GM21528 (cell line): ENCODE measurements around the gene SIGLEC11.
A peak's percentile ranks its signal among the peaks of the same experiment; 100 is the strongest.
"Not testable (repeated sequence)": the region's sequence is repeated elsewhere in the genome, so short reads cannot be mapped to it uniquely, and the experiment has no call there.

Experiments
- ATAC-seq: cut with Tn5 transposase; IDR thresholded peaks from one replicate; pipeline ENCODE4 v1.9.1; 2021; ENCODE audit warnings: mild to moderate bottlenecking, moderate library complexity; ENCODE audit not compliant: unreplicated experiment, low FRiP score

SIGLEC11 gene

DNA sequence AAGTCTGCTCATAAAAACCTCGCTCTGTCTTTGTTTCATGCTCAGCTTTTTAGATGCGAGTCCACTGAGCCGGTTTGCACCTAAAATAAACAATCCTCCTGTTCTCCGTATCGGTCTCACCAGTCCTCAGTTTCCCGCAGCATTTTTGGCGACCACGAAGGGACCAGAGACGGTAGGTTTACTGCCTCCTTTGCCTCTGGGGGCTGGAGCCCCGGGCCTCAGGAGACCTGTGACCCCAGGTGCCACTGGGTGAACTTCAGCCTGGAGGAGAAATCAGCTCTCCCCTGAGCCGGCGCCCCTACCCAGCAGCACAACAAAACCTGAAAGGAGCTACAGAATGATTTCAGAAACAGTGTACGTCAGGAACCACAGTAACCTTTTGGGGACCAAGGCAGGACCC is 8.1 kb downstream of the SIGLEC11 start:
- ATAC-seq: no peak

DNA sequence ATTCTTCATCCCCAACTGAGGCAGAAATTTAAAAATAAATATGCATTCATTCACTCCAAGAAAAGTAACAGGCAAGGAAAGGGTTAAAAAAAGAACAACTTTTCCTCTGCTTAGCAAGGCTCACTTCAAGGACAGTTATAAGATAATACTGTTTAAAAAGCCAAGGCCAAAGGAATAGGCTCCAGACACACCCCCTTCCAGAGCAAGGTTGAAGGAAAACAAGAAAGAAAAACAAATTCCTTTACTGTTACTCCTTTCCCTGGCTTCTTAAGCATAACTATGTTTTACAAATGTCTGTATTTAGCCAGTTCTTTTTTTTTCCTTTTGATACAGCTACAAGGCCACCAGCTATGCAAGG is 8.5 kb downstream of the SIGLEC11 start:
- no peak for ATAC-seq

DNA sequence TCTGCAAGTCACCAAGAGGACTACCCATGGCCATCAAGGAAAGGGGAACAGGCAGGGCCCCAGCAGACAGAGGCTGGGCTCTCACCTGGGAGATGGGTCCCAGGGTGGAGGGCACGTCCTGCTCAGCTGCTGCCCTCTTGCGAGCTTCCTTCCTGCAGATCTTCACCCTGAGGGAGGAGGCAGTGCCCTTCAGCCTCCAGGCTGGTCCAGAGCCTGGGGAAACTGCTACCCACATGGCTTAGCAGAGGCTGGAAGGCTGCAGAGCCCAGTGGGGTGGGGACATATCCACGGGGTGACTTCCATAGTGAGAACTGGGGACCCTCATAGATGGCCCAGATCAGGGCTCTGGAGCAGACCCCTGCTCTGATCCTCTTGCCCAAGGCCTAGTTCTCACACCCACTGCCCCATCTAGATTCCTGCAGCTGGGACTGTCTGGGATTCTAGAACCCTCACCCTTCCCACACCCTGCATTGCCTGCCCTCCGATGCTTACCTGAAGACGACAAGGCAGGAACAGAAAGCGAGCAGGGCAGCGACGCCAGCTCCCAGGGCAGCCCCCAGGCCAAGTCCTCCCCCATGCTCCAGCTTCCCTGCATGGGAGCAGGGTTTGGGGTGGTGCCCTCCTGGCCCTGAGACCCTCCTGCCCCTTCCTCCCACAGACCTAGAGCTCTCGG is 9.0 kb downstream of the SIGLEC11 start:
- ATAC-seq: no peak

DNA sequence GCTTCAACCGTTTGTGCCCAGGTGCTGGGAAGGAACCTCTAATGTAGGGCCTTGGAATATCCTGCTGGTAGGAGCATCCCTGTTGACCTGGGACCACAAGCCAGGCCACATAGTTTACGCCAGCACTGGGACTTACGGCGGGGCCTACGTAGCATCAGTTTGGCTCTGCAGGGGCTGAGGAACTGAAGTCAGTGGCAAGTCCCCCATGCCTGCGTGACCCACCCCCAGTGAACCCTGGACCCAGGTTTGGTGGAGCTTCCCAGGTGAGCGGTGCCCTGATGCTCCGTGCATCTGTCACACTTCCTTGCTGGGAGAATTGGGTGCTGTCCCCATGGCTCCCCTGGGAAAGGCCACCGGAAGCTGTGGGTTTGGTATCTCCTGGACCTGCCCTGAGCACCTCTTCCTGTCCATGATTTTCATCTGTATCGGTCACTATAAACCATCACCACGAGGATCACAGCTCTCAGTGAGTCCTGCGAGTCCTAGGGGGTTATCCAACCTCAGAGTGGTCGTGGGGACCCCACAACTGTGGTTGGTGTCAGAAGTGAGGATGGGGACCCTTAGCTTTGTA is 9.9 kb downstream of the SIGLEC11 start:
- no peak for ATAC-seq

DNA sequence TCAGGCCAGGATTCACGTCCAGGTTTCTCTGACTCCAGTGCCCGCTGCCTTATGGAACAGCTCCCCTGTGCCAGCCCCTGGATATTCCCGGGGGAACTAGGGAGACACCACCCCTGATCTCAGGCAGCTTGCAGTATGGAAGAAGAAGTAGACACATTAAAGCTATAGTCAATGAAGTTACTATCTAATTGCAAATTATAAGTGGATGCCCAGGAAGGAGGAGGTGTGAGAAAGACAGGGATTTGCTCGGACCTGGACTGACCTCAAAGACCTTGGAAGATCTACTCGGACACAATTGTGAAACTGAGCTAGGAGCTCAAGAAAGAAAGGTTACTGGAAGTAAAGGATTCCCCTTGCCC is 10.4 kb downstream of the SIGLEC11 start:
- no peak for ATAC-seq

DNA sequence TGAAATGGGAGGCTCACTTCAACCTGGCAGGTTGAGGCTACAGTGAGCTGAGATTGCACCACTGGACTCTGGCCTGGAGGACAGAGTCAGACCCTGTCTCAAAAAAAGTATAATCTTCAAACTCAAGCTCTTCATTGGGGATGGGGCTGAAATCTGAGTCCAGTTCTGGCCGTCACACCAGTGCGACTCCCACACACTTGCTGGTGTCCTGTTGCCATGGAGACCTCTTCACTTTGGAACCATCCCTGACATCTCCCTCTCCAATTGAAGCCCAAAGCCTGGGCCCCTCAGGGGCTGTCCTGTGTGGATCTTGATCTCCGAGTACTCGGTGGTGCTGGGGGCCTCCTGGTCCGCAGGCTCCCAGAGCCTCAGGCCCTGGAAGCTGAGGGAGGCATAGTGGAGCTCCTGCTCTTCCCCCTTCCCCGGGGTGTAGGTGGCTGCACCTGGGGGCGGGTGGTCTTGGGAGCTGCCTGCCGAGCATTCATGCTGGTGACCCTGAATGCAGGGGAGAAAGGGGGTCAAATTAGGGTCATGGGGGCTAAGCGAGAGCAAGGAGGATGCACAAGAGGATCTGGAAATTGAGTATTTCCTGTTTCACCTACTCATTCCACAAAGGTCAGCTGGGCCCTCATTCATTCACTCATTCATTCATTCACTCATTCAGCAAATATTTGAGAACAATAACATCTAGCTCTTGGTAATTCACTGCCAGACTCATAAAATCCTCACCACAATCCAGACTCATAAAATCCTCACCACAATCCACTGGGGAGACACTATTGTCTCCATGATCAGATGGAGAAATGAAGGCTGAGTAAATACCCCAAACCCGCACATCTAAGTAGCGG is 11.0 kb downstream of the SIGLEC11 start:
- no peak for ATAC-seq

DNA sequence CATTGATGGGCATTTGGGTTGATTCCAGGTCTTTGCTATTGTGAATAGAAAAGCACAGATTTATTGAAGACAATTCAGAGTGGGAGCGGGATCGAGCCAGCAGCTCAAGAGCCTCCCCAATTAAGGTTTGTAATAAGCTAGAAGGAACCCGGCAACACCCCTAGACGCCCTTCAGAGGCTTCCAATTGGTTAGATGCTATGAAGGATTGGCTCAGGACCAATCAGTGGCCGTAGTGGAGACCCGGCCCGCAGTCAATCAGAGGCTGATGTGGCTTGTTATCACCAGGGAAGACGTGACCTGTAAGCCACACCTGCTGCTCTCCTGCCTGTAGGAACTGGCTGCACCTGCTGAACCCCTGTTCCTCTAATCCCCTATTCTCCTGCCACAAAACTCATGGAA is 14.6 kb downstream of the SIGLEC11 start:
- ATAC-seq: no peak

DNA sequence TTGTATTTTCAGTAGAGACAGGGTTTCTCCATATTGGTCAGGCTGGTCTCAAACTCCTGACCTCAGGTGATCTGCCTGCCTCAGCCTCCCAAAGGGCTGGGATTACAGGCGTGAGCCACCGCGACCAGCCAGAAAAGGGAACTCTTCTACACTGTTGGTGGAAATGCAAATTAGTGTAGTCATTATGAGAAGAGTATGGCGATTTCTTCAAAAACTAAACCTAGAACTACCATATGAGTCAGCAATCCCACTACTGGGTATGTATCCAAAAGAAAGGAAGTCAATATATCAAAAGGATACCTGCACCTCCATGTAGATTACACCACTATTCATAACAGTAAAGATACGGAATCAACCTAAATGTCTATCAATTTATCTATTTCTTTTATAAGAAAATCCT is 16.4 kb downstream of the SIGLEC11 start:
- ATAC-seq: not testable (repeated sequence)

DNA sequence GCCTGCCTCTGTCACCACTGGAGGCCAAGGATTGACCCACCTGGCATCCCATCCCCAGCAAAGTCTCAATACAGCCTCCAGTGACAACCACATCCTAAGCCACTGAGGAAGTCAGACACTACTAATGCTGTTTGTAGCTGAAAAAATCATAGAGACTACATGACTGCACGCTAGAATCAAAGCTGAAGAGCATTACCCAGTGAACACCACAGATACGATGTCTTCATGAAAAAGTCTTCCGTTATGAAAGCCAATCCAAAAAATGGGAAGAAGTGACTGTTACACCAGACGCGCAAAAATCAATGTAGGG is 20.5 kb downstream of the SIGLEC11 start:
- no peak for ATAC-seq

DNA sequence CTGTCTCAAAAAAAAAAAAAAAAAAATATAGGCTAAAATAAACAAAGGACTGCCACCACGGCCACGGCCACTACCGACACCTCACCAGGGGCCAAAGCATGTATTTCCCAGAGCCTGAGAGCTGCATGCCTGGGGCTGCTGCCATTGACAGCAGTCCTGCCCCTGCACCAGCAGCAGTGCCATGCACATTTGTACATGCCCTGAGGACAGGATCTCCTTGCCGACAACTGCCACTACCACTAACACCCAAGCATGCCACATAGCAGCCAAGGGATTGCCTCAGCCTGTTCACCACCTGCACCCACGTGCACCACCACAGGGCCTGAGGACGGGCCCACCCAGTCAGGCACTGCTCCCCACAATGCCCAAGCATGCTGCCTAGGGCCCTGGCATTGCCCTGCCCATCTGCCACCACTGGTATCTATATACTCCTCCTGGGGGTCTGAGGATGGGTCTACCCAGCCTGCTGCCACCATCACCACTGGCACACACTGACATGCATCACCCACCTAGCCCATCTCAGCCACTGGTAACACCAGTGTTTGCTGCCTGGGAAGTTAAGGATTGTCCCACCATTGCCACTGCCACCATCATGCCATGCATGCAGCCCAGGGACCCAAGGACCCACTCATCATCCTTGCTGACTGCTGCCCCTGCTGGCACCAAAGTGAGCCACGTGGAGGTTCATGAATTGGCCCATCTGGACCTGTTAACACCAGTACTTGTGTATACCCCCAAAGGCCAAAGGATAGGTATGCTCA is 21.1 kb downstream of the SIGLEC11 start:
- no peak for ATAC-seq

DNA sequence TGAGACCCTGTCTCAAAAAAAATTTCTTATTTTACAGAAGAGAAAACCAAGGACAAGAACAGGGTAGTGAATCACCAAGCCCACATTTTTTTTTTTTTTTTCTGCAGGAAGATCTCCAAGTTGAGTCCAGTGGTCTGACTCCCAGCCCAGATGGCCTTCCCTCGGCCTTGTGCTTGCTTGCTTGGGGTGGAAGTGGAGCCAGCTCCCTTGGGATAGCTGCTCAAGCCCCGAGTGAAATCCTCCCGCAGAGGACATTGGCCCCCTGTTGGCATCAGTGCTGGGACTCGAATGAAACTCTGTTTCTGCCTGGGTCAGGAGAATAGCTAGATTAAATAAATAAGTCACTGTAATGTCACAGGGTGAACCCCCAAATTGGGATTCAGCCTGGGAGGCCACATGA is 22.3 kb downstream of the SIGLEC11 start:
- ATAC-seq: no peak

DNA sequence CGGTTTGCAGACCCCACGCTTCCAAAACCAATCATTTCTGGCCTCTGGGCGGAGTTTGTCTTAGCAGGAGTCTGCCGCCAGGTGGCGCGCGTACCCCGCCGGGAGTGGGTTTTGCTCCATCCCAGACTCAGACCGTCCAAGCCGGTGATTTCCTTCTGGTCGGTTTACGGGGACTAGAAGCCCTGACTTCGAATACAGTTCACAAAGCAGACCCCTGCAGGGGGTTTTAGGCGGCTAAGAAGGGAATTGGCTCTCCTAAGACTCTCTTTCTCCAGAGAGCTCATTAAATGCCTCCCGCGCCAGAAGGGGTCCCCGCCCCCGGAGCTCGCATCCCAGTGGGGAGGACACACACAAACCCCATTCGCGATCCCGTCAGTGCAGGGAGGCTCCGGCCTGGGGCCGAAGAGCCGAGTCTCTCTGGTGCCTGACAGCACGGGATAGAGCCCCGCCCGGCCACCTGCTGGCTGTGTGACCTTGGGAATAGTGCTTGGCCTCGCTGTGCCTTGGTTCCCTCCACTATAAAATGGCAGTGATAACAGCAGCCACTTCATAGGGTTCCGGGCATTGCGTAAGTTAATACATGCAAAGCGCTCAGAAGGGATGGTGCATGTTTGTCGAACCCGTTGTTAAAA is 23.1 kb downstream of the SIGLEC11 start:
- no peak for ATAC-seq

DNA sequence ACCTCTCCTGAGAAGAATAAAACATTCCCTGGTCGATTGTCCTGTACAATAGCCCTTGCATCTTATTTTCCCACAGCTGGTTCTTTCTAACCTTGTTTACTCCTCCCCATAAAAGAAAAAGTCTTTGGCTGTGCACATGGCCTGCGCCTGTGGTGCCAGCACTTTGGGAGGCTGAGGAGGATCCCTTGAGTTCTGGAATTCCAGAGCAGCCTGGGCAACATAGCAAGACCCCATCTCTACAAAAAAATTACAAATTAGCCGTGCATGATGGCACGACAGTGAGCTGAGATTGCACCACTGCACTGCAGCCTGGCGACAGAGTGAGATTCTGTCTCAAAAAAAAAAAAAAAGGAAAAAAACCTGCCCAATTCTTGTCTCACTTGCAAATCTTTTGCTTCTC is 24.4 kb downstream of the SIGLEC11 start:
- ATAC-seq: no peak

DNA sequence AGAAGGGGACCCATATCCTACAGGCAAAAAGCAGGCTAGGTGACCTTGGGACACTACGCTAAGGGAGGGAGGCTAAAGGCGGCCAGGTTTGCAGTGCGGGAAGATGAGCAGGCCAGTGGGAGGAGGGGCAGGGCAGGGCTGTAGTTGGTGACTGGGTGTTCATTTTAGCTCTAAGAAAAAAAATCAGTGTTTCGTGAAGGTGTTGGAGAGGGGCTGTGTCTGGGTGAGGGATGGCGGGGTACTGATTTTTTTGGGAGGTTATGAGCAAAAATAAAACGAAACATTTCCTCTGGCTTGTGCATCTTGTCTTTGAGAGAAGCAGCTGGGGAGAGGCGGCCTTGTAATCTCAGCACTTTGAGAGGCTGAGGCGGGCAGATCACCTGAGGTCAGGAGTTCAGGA is 27.3 kb downstream of the SIGLEC11 start:
- no peak for ATAC-seq

DNA sequence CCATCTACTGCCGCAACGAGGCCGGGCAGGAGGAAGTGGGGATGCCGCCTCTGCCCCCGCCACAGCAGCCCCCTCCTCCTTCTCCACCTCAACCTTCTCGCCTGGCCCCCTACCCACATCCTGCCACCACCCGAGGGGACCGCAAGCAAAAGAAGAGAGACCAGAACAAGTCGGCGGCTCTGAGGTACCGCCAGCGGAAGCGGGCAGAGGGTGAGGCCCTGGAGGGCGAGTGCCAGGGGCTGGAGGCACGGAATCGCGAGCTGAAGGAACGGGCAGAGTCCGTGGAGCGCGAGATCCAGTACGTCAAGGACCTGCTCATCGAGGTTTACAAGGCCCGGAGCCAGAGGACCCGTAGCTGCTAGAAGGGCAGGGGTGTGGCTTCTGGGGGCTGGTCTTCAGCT is 28.2 kb downstream of the SIGLEC11 start:
- ATAC-seq: no peak

DNA sequence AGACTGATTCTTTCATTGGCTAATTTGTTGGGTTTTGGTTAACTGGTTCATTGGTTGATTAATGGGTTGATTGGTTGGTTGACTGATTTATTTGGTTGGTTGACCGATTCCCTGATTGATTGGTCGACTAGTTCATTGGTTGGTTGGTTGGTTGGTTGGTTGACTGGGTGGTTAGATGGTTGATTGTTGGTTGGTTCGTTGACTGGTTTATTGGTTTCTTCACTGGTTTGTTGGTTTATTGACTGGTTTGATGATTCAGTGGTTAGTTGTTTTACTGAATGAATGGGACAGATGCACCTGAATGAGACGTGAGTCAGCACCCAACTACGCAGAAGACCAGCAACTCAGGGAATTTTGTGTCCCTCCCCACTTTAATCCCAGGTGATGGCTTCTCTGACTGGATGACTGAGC is 28.9 kb downstream of the SIGLEC11 start:
- no peak for ATAC-seq

DNA sequence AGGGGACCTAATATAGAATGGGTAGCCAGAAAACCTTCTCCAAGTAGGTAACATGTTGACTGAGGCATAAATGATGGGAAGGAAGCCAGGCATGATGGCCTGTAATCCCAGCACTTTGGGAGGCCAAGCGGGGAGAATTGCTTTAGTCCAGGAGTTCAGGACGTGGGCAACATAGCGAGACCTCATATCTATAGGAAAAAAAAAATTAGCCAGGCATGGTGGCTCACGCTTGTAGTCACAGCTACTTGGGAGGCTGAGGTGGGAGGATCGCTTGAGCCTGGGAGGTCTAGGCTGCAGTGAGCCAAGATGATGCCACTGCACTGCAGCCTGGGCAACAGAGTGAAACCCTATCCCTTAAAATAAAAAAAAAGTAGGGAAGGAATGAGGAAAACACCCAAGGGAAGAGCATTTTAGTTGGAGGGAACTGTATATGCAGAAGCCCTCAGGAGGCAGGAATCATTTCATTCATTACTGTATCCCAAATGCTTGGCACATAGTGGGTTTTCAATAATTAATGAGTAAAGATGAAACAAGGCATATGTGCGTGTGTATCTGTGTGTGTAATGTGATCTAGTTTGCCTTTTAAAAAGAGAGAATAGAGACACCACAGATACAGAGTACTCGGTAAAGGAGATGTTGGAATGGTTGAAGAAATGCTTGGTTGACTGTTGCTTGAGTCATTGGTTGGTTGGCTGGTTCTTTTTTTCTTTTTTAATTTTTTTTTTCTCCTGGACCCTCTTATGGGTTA is 29.5 kb downstream of the SIGLEC11 start:
- no peak for ATAC-seq

DNA sequence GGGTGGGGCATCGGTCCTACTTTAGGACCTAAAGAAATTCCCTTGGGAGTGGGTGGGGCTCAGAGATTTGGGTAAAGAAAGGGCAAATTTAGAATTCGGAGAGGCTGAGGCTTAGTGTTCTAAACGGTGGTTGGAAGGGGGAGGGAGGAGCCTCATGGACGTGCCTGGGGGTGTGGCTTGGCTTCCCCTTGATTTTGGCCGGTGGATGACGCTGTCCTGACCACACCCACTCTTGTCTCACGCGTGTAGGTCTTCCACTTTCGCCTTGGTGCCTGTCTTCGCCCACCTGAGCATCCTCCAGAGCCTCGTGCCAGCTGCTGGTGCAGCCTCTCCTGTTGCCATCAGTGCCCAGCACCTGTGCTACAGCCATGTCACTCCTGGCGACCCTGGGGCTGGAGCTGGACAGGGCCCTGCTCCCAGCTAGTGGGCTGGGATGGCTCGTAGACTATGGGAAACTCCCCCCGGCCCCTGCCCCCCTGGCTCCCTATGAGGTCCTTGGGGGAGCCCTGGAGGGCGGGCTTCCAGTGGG is 30.4 kb downstream of the SIGLEC11 start:
- ATAC-seq: no peak

DNA sequence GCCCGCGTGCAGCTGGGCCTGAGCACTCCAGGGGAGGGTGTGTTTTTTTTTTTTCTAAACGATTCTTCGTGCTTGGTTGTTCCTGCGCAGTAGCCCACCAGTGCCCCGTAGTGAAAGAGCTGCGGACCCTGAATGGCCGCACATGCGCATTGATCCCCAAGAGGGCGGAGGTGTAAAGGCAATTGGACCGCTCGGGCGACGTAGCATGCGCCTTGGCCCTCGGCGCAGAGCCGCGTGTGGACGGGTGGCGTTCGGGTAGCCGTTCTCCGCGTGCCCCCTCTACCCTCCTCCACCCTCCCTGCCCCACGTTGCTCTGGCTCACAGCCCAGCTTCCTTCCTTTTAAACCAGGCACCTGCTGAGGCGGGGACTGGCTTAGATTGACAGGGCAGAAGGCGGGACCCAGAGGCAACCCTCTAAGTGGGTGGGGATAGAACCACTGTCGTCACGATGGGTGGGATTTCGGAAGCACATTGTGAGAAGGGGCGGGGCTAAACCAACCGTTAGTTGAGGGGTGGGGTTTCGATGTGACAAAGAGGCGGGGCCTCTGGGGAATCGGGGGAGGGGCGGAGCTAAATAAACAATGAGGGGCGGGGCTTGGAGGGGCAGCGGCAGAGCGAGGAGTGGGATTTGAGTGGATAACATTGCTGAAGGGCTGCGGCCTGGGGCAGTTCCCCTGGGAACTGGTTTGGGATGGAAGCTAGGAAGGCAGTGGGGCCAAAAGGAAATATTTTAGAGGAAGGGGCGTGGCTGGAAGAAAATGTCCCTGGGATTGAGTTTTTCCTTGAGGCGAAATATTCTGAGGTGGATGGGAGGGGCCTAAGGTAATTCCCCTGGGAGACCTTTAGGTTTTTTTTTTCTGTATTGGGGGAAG is 31.1 kb downstream of the SIGLEC11 start:
- peak; percentile 57 for ATAC-seq
